HEK293 (cell line): ENCODE data around the gene ACTR6.

Experiments used
- ATF2 ChIP-seq: fragments of 450-650 bp; formaldehyde crosslinking; IDR thresholded peaks from 2 replicates; pipeline ENCODE4 v1.5.1; 2016; ENCODE audit warnings: missing biosample characterization, missing genetic modification characterization, low read depth
- BCL11A ChIP-seq: fragments of 450-650 bp; formaldehyde crosslinking; IDR thresholded peaks from 2 replicates; pipeline ENCODE4 v1.5.1; 2016; ENCODE audit warnings: low read depth, missing biosample characterization, missing genetic modification characterization
- CTCF ChIP-seq: fragments of 450-650 bp; formaldehyde crosslinking; IDR thresholded peaks from 2 replicates; pipeline ENCODE4 v1.5.1; 2016; ENCODE audit warnings: missing biosample characterization, missing genetic modification characterization
- MEIS1 ChIP-seq: sonication (generic); formaldehyde crosslinking; IDR thresholded peaks from 2 replicates; pipeline ENCODE4 v1.8.1; 2022; ENCODE audit warnings: missing genetic modification reagents, mild to moderate bottlenecking, borderline replicate concordance
- REST ChIP-seq: fragments of 450-650 bp; formaldehyde crosslinking; IDR thresholded peaks from 2 replicates; pipeline ENCODE4 v1.5.1; 2016; ENCODE audit warnings: missing biosample characterization, missing genetic modification characterization
- YY1 ChIP-seq: fragments of 450-650 bp; formaldehyde crosslinking; IDR thresholded peaks from 2 replicates; pipeline ENCODE4 v1.5.1; 2018; ENCODE audit warnings: missing biosample characterization, missing genetic modification characterization
- ZNF202 ChIP-seq: fragments of 450-650 bp; formaldehyde crosslinking; IDR thresholded peaks from 2 replicates; pipeline ENCODE4 v1.5.1; 2016; ENCODE audit warnings: missing biosample characterization, missing genetic modification characterization, borderline replicate concordance
- ZNF23 ChIP-seq: fragments of 450-650 bp; formaldehyde crosslinking; IDR thresholded peaks from 2 replicates; pipeline ENCODE4 v1.5.1; 2016; ENCODE audit warnings: missing biosample characterization, missing genetic modification characterization, borderline replicate concordance
- ZNF335 ChIP-seq: fragments of 450-650 bp; formaldehyde crosslinking; conservative IDR thresholded peaks from 2 replicates; pipeline ENCODE4 v1.5.1; 2016; ENCODE audit warnings: missing biosample characterization, missing genetic modification characterization
- ZNF561 ChIP-seq: fragments of 450-650 bp; IDR thresholded peaks from 2 replicates; pipeline ENCODE4 v1.5.1; 2018; ENCODE audit warnings: missing biosample characterization, missing genetic modification characterization, borderline replicate concordance
- ZNF623 ChIP-seq: fragments of 450-650 bp; formaldehyde crosslinking; IDR thresholded peaks from 2 replicates; pipeline ENCODE4 v1.5.1; 2016; ENCODE audit warnings: missing biosample characterization, missing genetic modification characterization
- ZSCAN30 ChIP-seq: fragments of 450-650 bp; IDR thresholded peaks from 2 replicates; pipeline ENCODE4 v1.5.1; 2018; ENCODE audit warnings: missing biosample characterization, mild to moderate bottlenecking, missing genetic modification characterization, moderate library complexity

GRCh38 chr12:100199023-100199346, 1.6 kb upstream of the ACTR6 start:
- no peak for TF ChIP-seq REST
- TF ChIP-seq ZNF561 (tag by site-specific recombination), result no peak
- no peak for TF ChIP-seq ATF2 (tag by site-specific recombination)
- TF ChIP-seq ZNF23 (tag by site-specific recombination), result no peak
- no peak for TF ChIP-seq CTCF (tag by site-specific recombination)
- no peak for TF ChIP-seq ZNF623
- peak; percentile 82 for TF ChIP-seq ZNF335 (tag by site-specific recombination)
- TF ChIP-seq BCL11A (tag by site-specific recombination), result no peak
- no peak for TF ChIP-seq ZNF202 (tag by site-specific recombination)
- TF ChIP-seq MEIS1 (CRISPR knock-in tag), result no peak
- no peak for TF ChIP-seq ZSCAN30 (tag by site-specific recombination)
- TF ChIP-seq YY1 (tag by site-specific recombination), result no peak
